ENCODE results near the gene ZNF300.
"Not testable (repeated sequence)": the region's sequence is repeated elsewhere in the genome, so short reads cannot be mapped to it uniquely, and the experiment has no call there.

ZNF300 gene
- total RNA-seq: 1.9 to 3.9 (median 2.9) reads per million in 3 experiments

DNA sequence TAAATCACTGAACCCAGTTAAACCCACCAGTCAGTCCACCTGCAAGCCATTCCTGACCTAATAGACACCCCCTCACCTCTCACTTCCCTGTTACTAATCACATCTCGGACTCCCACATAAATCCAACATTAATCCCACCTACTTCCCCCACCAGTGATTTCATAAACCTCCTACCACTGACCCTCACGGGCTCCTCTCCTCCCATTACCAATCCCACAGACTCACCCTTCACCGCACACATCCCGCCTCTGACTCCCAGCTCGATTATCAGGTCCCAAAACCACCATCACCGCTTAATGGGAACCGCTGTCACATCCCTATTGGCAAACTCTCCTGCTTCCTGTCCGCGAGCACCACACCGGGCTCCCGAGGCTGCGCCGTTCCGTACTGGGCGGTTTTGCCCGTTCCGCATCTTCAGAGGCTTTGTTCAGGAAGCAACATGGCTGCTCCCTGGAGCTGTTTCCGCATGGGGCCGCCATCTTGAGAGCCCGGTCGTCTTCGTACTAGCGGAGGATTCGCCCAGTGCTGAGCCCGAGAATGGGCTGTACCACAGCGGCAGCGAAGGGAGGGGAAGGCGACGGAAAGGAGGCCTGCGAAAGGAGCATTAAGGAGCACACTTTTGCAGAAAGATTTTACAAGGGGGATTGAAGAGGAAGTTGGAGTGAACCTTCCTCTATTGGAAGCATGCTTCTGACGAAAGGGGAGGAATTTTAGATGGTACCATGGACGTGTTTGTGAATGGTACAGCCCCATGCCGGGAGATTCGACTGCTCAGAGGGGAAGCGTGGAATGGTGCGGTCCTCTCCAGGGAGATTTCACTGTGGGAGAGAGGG, at the start of gene ZNF300:
Gene ZNF300 (minus strand): TSS at position 502 of the 833 bp plus-strand sequence. CDS start 1,825 bp downstream, outside the sequence.
- DNase-seq: peak; percentile 56

DNA sequence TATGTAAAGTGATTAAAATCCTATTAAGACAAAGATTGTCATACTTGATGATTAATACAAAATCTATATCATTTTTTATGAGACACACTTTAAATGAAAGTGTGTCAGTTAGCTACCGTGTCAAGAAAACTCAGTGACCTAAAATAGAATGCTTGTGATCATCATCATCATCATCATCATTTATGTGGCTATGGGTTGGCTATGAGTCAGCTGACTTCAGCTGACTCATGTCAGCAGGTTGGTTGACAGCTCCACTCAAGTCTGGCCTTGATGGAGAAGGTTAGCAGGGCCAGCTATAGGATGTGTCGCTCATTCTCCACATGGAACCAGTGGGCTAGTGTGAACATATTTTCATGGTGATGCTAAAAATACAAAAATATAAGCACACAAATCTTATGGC, 43.8 kb upstream of the ZNF300 start:
- DNase-seq: no peak

DNA sequence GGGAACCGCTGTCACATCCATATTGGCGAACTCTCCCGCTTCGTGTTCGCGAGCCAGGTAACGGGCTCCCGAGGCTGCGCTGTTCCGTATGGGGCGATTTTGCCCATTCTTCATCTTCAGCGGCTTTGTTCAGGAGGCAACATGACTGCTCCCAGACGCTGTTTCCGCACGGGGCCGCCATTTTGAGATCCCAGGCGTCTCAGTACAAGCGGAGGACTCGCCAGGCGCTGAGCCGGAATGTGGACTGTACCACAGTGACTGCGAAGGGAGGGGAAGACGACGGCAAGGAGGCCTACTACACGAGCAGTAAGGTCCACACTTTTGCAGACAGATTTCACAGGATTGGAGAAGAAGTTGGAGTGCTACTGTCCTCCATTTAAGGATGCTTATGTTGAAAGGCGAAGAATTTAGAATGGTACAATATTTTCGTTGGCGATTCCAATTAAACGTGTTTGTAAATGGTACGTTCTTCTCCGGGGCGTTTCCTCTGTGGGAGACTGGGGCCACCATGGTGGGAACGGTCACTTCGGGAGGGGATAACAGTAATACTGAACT, 41.6 kb upstream of the ZNF300 start:
- DNase-seq: no peak

DNA sequence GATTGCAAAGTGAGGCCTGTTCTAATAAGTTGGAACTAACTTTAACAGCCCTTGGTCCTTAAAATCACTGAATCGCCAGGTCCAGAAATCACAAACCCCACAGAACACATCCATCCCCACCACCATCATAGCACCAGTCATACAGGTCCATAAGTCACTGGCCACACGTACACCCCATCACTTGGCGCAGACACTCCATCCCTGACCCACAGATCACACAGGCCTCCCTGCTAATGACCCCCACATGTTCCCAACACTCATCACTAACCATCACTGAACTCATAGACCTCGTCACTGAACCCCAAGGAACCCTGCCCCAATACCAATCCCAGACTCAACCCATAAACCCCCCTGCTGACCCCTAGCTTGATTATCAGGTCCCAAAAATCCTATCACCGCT, 41.2 kb upstream of the ZNF300 start:
- no peak for DNase-seq

DNA sequence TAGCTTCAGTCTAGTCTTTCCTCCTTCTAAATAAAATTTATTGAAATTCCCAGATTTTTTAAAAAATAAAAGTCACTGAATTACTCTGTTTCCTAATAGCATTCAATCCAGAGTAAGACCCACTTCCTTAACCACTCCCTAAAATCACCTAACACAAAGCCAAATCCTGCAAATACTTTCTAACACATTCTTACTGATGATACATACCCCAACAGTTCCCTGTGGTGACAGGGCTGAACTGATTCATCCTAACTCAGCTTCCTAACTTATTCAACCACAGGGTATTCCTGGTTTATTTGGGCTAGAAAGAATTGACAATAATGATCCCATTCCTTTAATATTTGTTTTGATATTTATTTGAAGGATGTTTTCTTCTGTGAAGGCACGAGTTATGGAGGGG, 40.7 kb upstream of the ZNF300 start:
- no peak for DNase-seq

DNA sequence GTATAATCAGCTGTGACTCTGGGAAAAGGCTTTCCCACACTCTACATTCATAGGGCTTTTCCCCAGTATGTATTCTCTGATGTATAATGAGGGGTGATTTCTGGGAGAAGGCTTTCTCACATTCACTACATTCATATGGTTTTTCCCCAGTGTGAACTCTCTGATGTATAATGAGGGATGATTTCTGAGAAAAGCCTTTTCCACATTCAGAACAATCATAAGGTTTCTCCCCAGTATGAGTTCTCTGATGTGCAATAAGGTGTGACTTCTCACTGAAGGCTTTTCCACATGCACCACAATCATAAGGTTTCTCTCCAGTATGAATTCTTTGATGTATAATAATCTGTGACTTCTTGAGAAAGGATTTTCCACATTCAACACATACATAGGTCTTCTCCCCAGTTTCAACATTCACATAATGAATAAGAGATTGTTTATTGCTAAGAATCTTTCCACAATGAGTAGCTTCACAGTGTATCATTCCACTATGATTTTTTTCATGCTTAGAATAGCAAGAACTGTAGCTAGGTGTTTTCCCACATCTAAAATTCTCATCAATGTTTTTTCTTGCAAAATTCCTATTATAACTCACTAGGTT, 26.7 kb upstream of the ZNF300 start:
- no peak for DNase-seq

DNA sequence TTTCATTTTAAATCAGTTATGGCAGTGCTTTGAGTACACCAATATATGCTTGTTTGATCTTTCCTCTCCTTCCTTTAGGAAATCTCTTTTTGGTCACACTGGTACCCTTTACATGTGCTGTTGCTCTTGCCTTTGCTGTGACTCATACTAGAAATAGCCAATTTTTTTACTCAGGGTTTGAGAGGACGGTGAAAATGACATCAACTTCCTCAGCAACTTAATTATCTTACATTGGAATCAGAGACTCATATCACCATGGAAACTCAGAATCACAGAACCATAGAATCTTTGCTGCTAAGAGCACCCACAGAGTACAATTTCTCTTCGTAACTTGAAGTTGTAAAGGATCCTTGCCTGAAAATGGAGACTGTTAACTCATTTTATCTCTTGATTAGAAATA, 13.8 kb upstream of the ZNF300 start:
- no peak for DNase-seq

DNA sequence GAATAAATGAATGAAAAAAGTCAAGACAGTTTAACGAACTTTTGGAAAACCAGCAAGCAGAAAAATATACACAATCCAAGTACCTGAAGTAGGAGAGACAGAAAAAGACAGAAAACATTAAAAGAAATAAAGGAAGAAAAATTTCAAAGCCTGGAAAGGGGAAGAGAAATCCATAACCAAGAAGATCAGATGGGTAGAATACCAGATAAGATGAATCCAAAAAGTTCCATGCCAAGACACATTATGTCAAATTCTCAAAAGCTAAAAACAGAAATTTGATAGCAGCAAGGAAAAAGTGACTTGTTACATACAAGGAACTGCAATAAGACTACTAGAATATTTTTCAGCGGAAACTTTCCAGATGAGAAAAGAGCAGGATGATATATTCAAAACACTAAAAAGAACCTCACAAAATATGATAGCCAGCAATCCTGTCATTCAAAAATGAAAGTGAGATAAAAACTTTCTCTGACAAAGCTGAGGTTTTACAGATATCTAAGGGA, 7.6 kb upstream of the ZNF300 start:
- DNase-seq: no peak

DNA sequence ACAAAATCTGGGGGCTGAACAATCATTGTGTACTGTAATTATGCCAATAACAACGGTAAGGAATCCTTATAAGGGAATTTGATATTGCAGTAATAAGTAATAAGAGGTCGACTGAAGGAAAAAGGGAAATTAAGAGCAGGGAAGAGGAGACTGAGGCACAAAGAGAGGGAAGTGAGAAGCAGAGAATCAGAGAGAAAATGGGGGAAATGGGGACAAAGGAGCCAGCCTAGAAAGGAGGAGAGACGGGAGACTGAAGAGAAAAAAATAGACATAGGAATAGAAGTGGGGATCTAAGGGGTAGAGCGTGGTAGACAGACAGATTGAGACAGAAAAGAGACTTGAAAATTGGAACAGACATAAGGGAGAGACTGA, 518 bp upstream of the ZNF300 start:
- DNase-seq: no peak

DNA sequence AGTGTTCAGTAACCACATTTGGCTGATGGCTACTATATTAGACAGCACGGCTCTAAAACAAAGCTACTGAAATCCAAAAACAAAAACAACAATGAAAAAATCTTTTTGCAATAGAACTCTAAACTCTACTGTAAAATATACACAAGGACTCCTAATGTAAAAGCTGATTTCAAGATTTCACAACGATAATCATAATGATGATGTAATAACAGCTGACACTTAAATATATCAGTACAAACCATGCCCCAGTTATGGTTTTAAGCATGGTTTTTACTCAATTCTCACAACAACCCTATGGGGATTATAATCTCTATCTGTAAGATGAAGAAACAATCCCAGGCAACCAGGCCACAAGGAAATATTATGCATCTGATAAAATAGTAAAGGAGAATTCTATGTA, 3.3 kb downstream of the ZNF300 start:
- no peak for DNase-seq

DNA sequence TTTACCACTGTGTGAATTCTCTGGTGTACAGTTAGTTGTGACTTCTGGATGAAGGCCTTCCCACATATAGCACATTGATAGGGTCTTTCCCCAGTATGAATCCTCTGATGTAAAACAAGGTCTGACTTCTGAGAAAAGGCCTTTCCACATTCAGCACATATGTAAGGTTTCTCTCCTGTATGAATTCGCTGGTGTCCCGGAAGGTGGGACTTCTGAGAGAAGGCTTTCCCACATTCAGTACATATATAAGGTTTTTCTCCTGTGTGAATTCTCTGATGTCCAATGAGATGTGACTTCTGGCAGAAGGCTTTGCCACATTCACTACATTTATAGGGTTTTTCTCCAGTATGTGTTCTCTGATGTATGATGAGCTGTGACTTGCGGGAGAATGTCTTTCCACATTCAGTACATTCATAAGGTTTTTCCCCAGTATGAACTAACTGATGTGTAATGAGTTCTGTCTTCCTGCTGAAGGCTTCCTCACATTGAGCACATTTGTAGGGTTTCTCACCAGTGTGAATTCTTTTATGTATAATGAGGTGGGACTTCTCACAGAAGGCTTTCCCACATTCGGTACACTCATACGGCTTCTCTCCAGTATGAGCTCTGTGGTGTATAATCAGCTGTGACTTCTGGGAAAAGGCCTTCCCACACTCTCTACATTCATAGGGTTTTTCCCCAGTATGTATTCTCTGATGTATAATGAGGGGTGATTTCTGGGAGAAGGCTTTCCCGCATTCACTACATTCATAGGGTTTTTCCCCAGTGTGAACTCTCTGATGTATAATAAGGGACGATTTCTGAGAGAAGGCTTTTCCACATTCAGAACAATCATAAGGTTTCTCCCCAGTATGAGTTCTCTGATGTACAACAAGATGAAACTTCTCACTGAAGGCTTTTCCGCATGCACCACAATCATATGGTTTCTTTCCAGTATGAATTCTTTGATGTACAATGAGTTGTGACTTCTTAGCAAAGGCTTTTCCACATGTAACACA, 9.1 kb downstream of the ZNF300 start:
- no peak for DNase-seq

DNA sequence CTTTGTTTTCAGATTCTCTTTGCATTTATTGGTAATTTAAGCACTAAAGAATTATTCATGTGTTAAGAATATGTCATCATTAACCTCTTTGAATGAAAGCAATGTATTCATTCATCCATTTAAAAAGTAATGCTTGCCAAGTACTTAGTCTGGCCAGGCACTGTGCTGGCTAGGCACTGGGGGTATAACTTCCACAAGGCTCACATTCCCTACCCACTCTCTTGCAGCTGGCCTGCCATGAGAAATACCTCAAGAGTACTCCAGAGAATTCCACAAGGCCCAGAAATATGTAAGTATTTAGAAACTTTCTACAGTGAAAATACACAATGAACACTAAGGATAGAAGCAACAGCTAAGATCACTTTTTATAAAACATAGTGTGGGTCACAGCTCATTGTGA, 25.4 kb downstream of the ZNF300 start:
- no peak for DNase-seq

DNA sequence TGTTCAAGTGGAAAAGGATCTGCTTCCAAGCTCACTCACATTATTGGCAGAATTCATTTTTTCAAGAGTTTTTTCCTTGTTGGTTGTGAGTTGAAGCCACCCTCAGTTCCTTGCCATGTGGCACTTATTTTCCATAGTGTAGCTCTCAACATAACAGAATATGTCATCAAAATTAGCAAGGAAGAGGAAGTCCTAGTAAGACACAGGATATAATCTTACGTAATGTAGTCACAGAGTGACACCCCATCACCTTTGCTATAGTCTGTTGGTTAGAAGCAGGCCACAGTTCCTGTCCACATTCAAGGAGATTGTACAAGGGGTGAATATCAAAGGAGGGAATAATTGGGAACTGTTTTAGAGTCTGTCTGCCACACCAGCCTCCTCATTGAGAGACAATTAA, 42.7 kb downstream of the ZNF300 start:
- no peak for DNase-seq

DNA sequence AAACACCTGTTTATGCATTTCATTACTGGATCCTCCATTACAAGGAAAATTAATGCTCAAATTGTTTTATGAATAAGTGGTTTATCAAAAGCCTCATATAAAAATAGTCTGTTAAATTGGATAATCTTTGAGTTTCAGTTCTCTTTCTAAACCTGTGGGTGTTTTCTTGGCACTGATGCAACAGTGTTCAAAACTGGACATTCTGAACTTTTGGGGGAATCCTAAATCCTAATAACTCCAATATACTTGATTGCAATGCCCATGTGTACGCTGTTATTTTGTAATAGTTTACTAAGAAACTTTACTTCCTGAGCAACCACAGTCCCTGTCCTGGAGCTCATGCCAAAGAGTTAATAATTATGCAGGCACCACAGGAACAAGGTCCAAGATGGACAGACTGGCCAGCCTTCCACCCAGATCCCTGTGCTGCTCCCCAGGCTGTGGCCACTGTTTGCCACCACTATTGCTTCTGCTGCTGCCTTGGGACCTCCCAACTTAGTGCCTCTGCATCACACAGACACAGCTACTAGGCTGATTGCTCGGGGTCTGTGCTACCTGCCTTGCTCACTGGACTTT, 44.4 kb downstream of the ZNF300 start:
- DNase-seq: no peak

DNA sequence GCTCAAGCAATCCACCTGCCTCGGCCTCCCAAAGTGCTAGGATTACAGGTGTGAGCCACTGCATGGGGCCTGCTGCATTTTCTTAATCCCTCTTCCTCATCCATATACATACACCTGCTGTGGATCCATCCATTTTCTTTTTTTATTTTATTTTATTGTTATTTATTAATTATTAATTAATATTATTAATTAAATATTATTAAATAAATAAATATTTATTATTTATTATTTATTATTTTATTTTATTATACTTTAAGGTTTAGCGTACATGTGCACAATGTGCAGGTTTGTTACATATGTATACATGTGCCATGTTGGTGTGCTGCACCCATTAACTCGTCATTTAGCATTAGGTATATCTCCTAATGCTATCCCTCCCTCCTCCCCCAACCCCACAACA, 48.1 kb downstream of the ZNF300 start:
- not testable (repeated sequence) for DNase-seq

DNA sequence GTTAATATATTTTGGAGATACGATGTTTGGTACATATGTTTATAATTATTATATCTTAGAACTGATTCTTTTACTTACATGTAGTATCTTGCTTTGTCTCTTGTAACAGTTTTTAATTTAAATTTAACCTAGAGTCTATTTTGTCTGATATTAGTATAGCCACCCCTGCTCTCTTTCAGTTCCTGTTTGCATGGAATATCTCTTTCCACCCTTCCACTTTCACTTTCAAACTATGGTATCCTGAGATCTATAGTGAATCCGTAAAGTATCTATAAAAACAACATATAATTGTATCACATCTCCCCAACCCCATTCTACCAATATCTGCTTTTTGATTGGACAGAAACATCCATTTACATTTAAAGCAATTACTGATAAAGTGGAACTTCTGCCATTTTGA, 51.2 kb downstream of the ZNF300 start:
- no peak for DNase-seq

DNA sequence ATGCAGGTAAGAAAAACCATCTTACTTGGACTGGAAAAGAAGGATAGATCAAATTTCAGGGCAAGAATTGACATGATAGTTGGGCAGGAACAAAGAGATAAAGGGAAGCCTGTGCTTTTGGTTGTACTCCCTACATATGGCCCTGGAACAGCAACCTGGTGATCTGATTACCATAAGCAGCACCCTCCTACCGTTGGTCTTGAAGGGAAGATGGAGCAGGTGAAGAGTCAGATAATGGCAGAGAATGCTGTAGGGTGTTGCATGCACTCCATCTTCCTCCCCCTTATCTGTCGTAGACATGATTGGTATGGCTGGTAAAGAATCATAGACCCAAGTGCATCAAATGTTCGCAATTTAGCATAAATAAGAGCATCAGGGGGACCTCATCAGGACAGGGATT, 53.7 kb downstream of the ZNF300 start:
- DNase-seq: no peak

DNA sequence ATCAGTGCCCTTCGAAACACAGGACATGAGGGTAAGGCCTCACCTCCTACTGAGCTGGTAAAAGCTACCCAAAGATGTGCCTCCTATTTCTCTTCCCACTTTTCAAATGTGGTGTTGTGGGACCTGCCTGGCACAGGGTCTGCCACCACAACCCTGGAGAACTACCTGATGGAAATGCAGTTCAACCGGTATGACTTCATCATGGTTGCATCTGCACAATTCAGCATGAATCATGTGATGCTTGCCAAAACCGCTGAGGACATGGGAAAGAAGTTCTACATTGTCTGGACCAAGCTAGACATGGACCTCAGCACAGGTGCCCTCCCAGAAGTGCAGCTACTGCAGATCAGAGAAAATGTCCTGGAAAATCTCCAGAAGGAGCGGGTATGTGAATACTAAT, 56.5 kb downstream of the ZNF300 start:
- no peak for DNase-seq

DNA sequence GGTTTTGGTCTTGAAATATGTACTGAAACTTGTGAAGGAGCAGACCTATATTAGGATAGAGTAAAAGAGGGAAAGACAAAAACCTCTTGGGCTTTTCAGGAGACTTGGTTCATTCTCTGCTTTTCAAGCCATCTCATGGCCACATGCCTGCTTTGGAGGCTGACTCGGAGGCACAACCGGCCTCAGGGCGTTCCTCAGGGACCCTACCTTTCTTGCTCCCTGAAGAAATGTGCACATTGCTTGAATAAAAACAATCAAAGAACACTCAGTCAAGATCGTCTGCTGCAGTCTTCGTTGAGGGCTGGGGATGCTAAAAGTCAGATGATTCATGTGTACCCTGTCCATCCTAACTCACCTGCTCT, 57.5 kb downstream of the ZNF300 start:
- no peak for DNase-seq

DNA sequence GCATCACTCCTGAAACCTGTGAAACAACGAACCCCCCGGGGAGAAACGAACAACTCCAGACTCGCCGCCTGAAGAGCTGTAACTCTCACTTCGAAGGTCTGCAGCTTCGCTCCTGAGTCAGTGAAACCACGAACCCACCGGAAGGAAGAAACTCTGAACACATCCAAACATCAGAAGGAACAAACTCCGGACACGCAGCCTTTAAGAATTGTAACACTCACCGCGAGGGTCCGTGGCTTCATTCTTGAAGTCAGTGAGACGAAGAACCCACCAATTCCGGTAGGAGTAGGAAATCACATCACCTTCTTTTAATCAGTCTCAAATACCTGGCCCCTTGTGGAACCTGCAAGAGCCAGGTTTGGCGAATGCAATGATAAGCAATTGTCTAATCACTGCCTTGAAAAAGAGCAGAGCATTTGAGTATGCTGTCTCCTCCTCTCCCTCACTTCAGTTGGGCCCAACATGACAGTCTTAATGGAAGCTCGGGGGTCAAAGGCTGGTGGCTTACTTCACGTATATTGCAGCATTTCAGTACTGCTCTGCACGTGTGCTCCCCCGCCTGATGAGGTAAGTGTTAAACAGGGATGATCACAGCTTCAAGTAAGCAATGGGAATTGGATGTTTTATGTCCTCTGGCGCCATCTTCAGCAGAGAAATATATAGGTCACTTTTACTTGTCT, 58.0 kb downstream of the ZNF300 start:
- DNase-seq: peak; percentile 77

DNA sequence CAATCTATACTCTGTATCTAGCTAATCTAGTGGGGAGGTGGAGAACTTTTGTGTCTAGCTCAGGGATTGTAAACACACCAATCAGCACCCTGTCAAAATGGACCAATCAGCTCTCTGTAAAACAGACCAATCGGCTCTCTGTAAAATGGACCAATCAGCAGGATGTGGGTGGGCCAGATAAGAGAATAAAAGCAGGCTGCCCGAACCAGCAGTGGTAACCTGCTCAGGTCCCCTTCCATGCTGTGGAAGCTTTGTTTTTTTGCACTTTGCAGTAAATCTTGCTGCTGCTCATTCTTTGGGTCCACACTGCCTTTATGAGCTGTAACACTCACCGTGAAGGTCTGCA, 58.5 kb downstream of the ZNF300 start, which contains the start of gene IRGM:
Gene IRGM (plus strand): TSS at position 214 of the 346 bp plus-strand sequence. CDS start 1,603 bp downstream, outside the sequence.
- peak; percentile 44 for DNase-seq
